ENCODE results near the gene CNTN5.

Gene CNTN5

GRCh38 chr11:99418927-99419720, 398.4 kb downstream of the CNTN5 start:
- DNase-seq, result no peak

GRCh38 chr11:99419991-99420390, 399.2 kb downstream of the CNTN5 start:
- DNase-seq, result no peak

DNA sequence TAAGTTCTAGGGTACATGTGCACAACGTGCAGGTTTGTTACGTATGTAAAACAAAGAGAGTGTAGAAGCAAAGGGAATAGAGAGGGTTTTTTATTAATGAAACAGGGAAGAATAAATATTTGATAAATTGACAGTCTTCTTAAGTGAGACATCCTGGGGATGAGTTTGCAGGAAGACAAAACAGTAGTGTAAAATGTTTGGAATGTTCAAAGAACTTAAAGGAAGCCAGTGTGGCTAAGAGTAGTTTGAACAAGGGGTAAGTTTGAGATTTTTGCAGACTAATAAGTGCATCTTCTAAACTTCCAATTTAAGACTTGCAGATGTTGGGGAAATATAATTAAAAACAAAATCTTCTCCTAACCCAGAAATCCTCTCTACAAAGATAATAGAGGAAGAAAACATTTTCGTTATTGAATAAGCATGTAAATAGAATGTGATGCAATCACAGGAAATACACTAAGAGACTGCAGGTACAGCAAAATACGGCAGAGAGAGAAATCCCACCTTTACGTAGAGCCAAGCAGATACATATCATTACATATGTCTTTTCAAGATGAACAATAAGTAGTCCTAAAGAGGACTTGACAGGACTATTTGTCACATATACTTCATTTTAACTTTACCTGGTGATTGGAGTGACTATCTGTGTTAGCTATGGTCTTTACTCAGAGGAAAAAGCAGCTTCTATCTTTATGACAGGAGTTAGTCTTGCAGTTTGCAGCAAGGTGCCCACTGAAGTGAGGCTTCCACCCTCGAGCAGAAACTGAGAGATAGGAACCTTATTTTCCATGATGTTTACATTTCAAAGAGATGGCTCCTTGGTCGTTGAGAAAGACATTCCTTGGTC, 402.1 kb downstream of the CNTN5 start:
- DNase-seq, result no peak

- DNase-seq, result no peak
Measured at GRCh38 chr11:99423428-99423983, 402.8 kb downstream of the CNTN5 start.

GRCh38 chr11:99424313-99425084, 403.8 kb downstream of the CNTN5 start:
- DNase-seq, result no peak

GRCh38 chr11:99425596-99425995, 404.8 kb downstream of the CNTN5 start:
- DNase-seq, result no peak

GRCh38 chr11:99432677-99433076, 411.9 kb downstream of the CNTN5 start:
- DNase-seq, result no peak

- no peak for DNase-seq
Measured at GRCh38 chr11:99443276-99443675, 422.5 kb downstream of the CNTN5 start.

DNA sequence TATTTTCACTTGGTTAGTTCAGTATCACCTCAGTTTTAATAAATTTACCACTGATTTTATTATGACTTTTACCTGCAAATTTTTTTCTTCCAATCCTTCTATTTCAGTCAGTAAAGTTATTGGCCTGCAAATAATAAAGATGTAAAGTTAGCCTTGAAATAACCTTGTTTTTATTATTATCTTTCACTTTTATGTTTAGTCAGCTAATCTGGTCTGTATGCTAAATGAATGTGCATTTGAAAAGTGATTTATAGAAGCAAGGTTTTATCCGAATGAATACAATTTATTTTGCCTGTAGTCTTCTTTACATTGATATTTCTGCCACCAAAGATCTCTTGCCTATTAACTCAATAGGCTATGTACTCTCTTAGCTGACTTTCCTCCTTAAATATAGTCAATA, 425.7 kb downstream of the CNTN5 start:
- DNase-seq, result no peak

DNA sequence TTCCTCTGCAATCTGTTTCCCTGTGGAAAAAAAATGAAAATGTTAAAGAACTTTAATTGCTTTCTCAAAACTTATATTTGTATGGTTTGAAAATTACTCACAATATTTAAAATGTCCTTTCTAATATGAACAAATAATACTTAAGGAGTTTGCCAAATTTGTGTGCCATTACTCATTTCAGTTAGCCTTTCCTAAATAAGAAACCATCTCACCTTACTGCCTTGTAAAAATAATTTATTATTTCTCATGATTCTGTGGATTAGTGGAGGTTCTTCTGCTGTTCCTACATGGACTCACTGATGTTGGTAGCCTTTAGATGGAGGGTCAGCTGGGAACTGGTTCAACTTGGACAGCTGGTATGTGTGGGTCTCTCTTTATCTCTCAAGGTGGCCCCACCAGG, 428.6 kb downstream of the CNTN5 start:
- no peak for DNase-seq

DNA sequence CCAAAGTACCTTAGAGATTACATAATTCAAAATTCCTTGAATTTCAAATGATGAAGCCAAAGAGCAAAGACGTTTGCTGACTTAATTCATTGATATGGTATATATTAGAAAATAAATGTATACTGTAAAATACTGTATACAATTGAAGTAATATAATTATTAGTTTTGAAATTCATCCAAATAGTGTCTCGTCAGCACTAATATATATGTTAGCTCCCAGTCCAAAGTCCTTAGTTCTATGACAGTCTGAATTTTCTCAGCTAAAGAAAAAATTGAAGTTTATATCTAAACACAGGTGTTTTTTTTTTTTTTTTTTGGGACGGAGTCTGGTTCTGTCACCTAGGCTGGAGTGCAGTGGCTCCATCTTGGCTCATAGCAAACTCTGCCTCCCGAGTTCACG, 431.3 kb downstream of the CNTN5 start:
- DNase-seq, result no peak

DNA sequence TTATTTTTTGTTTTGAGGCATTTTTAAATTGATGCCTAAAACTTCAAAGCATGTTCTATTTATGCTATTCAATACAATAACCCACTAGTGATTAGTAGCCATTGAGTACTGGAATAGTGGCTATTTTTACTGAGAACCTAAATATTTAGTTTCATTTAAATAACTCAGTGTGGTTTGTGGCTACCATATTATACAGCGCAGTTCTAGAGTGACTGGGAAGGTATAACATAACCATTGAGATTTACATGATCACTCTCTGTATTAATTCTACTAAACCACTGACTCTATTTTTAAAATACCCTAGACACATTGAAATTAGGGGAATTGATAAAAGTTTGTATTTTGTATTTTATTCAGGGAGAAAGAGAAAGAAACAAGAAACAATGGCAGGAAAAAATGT, 441.2 kb downstream of the CNTN5 start:
- DNase-seq, result no peak

DNA sequence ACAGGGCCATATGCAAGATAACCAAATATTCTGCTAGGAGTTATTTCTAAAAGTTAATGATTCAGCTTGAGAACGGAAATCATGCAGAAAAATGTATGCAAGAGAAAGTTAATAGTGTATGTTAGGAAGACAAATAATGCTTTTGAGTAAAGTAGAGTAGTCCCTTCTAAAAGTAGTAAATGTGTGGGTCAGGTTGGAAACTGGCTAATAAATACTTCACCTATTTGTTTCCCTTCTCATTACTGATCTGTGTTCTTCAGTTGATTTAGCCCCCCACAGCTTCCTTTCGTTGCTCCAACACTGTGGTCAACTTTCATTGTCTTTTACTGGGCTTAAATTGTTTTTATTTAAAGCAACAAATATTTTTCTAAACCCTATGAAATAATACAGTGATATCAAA, 444.2 kb downstream of the CNTN5 start:
- DNase-seq, result no peak

GRCh38 chr11:99489581-99489980, 468.8 kb downstream of the CNTN5 start:
- no peak for DNase-seq

DNA sequence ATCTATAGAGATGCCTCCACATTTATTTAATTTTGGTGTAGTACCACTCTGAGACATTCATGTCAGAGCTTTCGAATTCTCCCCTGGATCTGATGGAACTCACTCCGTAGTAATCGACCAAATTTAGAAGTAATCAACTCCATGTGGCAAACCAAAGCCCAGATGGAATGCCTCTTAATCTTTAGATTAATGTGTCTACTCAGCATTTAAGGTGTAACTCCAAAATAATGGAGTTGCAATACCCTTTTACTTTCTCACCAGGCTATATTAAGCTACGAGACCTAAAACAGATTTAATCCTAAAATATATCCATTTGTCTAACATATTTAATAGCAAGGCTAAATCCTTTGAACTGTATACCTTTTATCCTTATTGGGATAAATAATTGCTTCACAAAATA, 473.3 kb downstream of the CNTN5 start:
- no peak for DNase-seq

GRCh38 chr11:99501655-99502054, 480.9 kb downstream of the CNTN5 start:
- DNase-seq, result no peak

DNA sequence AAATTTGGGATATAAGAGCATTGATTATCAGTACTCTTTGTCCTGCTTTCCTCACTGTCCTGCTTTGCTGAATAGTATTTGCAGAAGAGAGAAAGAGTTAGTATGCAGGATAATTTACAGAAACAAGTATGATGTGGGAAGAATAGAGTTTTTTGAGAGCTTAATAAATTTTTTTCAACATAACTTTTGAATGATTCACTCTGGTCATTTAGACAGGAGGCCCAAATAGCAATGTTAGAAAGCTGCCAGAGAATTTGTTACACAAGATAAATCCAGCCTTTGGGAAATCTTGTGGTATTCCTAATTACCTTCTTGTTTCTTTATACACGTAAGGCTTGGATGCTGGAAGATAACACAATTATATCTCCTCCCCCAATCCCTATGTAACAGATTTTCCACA, 484.6 kb downstream of the CNTN5 start:
- DNase-seq, result no peak

GRCh38 chr11:99505831-99506230, 485.1 kb downstream of the CNTN5 start:
- DNase-seq, result no peak

DNA sequence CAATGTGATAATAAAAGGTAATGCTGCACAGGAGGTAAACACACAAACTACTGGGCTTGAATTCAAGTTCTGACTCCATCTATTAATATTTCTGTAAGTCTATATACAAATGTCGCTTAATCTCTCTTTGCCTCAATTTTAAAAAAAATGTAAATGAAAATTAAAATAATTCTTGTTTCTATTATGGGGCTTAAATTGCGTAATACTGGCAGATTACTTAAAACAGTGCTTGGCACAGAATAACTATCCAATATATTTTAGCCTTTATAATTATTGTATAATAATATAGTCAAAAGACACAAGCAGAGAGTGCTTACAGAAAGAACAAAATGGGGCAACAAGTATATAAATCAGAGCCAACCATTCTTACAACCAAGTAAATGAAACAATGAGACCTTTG, 489.1 kb downstream of the CNTN5 start:
- no peak for DNase-seq

GRCh38 chr11:99513368-99513767, 492.6 kb downstream of the CNTN5 start:
- DNase-seq, result no peak

- DNase-seq, result no peak
Measured at GRCh38 chr11:99519095-99519494, 498.3 kb downstream of the CNTN5 start.

GRCh38 chr11:99522467-99523173, 501.9 kb downstream of the CNTN5 start:
- no peak for DNase-seq

DNA sequence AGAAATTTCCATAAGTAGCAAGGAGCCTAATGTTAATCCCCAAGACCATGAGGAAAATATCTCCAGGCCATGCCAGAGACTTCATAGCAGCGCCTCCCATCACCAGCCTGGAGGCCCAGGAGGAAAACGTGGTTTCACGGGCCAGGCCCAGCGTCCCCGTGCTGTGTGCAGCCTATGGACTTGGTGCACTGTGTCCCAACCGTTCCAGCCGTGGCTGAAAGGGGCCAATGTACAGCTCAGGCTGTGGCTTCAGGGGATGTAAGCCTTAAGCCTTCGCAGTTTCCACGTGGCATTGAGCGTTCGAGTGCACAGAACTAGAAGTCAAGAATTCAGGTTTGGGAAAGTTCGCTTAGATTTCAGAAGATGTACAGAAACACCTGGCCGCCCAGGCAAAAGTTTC, 510.7 kb downstream of the CNTN5 start:
- DNase-seq, result no peak
